NCI-H187 treated with DMSO at 0.1 percent for 48 hours (cell line): Measurements from ENCODE around the gene ISG15.

Experiments used
- DNase-seq: peaks from one replicate; lab custom pipeline; 2025; lab: John Stamatoyannopoulos, UW

The ISG15 gene

GRCh38 chr1:1061682-1062345, 48.5 kb downstream of the ISG15 start:
- DNase-seq = no peak

- DNase-seq = no peak
These were observed 49.3 kb downstream of the ISG15 start for GRCh38 chr1:1062348-1063163.

GRCh38 chr1:1063261-1063944, 50.1 kb downstream of the ISG15 start:
- no peak for DNase-seq
